Measurements from ENCODE around the gene CBY1. TPM values are rescaled to one million over a fixed set of nuclear protein-coding genes. Genes with fewer than 3 reads are reported as not detected.
"Not testable (repeated sequence)": the region's sequence is repeated elsewhere in the genome, so short reads cannot be mapped to it uniquely, and the experiment has no call there.

Gene CBY1
- total RNA-seq = 10.8 and 11.1 TPM in 2 replicates

- intact Hi-C loops (cut with micrococcal nuclease) = loop anchor here (1.0 to 2.0 kb wide), 8 partner anchors 25 to 704 kb away; partner anchors contain the start of genes C22orf23, DDX17, DMC1 and DNAL4
These were observed at the start of gene CBY1, which contains the start of gene FAM227A for GRCh38 chr22:38656256-38657044. Gene CBY1 (plus strand): TSS chr22:38656638. CDS start chr22:38668055, 11,417 bp downstream. Gene FAM227A (minus strand): TSS chr22:38656392. CDS start chr22:38650168, 6,224 bp downstream.

GRCh38 chr22:38607680-38608079 is 48.8 kb upstream of the CBY1 start:
- intact Hi-C loops (cut with micrococcal nuclease) = no loop called here

- intact Hi-C loops (cut with micrococcal nuclease) = no loop called here
These were observed 47.3 kb upstream of the CBY1 start for GRCh38 chr22:38608992-38609750.

- intact Hi-C loops (cut with micrococcal nuclease) = no loop called here
These were observed 46.2 kb upstream of the CBY1 start for GRCh38 chr22:38610234-38610633.

- intact Hi-C loops (cut with micrococcal nuclease) = no loop called here
These were observed 44.9 kb upstream of the CBY1 start for GRCh38 chr22:38611559-38611958.

- intact Hi-C loops (cut with micrococcal nuclease) = no loop called here
These were observed 44.0 kb upstream of the CBY1 start for GRCh38 chr22:38612217-38613006.

GRCh38 chr22:38613588-38613987 is 42.9 kb upstream of the CBY1 start:
- intact Hi-C loops (cut with micrococcal nuclease) = no loop called here

GRCh38 chr22:38614332-38615063 is 41.9 kb upstream of the CBY1 start:
- intact Hi-C loops (cut with micrococcal nuclease) = no loop called here

GRCh38 chr22:38615064-38615405 is 41.4 kb upstream of the CBY1 start:
- intact Hi-C loops (cut with micrococcal nuclease) = not testable (repeated sequence)

- intact Hi-C loops (cut with micrococcal nuclease) = no loop called here
These were observed 38.2 kb upstream of the CBY1 start for GRCh38 chr22:38618258-38618657.

GRCh38 chr22:38618682-38619081 is 37.8 kb upstream of the CBY1 start:
- intact Hi-C loops (cut with micrococcal nuclease) = no loop called here

- intact Hi-C loops (cut with micrococcal nuclease) = no loop called here
These were observed 33.1 kb upstream of the CBY1 start for GRCh38 chr22:38623351-38623750.

GRCh38 chr22:38628444-38628843 is 28.0 kb upstream of the CBY1 start:
- intact Hi-C loops (cut with micrococcal nuclease) = no loop called here

- intact Hi-C loops (cut with micrococcal nuclease) = no loop called here
These were observed 27.3 kb upstream of the CBY1 start for GRCh38 chr22:38629108-38629507.

GRCh38 chr22:38631724-38632123 is 24.7 kb upstream of the CBY1 start:
- intact Hi-C loops (cut with micrococcal nuclease) = no loop called here

GRCh38 chr22:38632528-38632927 is 23.9 kb upstream of the CBY1 start:
- intact Hi-C loops (cut with micrococcal nuclease) = no loop called here

GRCh38 chr22:38638216-38638615 is 18.2 kb upstream of the CBY1 start:
- intact Hi-C loops (cut with micrococcal nuclease) = no loop called here

GRCh38 chr22:38638728-38639127 is 17.7 kb upstream of the CBY1 start:
- intact Hi-C loops (cut with micrococcal nuclease) = no loop called here

GRCh38 chr22:38641476-38642040 is 14.9 kb upstream of the CBY1 start:
- intact Hi-C loops (cut with micrococcal nuclease) = loop anchor here (5.0 kb wide), 1 partner anchor 54 kb away; no protein-coding TSS in a partner anchor

- intact Hi-C loops (cut with micrococcal nuclease) = loop anchor here (5.0 kb wide), 1 partner anchor 57 kb away; no protein-coding TSS in a partner anchor
These were observed 12.2 kb upstream of the CBY1 start for GRCh38 chr22:38644245-38644644.

Measured in T-helper 1 cell treated with Interleukin-12 subunit alpha and Interleukin-12 subunit beta and Interleukin-4 antibody, amounts not matched to agents 30 ng/mL and 1 ng/mL, for 36 hours (primary cell).